T-helper 22 cell (primary cell): ENCODE measurements around the gene POLR3GL.

ENCODE experiments used
- DNase-seq: peaks from one replicate; pipeline ENCODE4 v3.0.0-alpha.2; 2020; ENCODE audit warnings: low read depth

The POLR3GL gene

GRCh38 chr1:145949219-145949618 is 15.3 kb upstream of the POLR3GL start:
- DNase-seq, result no peak

DNA sequence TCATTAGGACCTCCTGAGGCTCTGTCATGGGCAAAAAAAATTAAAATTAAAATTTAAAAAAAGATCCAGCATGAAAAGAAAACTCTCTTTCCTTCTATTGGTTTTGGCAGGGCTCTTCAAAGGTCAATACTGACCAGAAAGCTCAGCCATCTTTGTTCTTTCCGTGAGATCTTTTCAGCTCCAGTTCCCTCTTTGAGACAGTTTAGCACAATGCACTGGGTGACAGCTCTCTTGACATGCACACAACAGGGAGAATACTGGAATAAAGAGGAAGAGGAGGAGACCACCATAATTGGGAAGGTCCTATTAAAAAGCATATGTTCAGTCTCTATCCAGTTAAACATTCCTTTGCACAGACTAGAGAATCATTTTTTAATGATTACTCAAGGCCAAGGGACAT is 13.0 kb upstream of the POLR3GL start:
- DNase-seq, result no peak

DNA sequence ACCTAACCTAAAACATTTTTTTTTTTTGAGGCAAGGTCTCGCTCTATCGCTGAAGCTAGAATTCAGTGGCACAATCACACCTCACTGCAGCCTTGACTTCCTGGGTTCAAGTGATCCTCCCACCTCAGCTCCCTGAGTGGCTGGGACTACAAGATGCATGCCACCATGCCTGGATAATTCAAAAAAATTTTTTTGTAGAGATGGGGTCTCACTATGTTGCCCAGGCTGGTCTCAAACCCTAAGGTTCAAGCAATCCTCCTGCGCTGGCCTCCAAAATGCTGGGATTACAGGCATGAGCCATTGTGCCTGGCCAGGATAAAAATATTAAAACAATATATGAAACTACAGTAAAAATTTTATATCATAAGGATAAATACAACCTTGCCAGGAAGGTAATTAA is 11.6 kb upstream of the POLR3GL start:
- no peak for DNase-seq

DNA sequence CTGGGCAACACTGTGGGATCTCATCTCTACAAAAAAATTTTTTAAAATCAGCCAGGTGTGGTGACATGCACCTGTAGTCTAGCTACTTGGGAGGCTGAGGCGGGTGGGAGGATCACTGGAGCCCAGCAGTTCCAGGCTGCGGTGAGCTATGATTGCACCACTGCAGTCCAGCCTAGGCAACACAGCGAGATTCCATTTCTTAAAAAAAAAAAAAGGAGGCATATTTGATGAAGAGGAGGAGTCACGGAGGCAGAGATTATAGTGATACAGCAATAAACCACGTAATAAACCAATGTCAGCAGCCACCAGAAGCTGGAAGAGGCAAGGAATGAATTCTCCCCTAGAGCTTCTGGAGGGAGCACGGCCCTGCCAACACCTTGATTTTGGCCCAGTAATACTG is 10.6 kb upstream of the POLR3GL start:
- no peak for DNase-seq

DNA sequence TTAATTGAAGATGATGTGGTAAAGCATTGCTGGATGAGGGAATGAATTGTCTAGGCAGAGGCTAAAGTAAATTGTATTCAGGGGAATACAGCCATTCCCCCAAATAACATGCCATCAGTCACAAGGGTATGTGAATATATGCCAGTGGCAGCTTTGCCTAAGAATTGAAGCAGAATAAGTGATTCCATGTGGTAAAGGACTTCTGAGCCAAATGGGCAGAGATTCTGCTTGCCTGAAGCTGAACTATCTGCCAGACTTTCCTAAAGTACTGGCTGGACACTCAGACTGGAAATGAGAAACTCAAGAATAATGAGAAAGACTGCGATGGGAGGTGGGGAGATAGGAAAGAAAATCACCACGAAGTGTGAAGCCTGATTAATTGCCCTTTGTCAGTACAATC is 9.1 kb upstream of the POLR3GL start:
- DNase-seq, result no peak

- no peak for DNase-seq
These were observed 8.1 kb upstream of the POLR3GL start for GRCh38 chr1:145956361-145956760.

GRCh38 chr1:145956781-145957442 is 7.6 kb upstream of the POLR3GL start:
- DNase-seq, result no peak

- peak; percentile 93 for DNase-seq
These were observed 6.8 kb upstream of the POLR3GL start, which contains the start of gene LIX1L for GRCh38 chr1:145957443-145958319. Gene LIX1L (minus strand): TSS chr1:145958017. CDS start chr1:145957927, 90 bp downstream.

DNA sequence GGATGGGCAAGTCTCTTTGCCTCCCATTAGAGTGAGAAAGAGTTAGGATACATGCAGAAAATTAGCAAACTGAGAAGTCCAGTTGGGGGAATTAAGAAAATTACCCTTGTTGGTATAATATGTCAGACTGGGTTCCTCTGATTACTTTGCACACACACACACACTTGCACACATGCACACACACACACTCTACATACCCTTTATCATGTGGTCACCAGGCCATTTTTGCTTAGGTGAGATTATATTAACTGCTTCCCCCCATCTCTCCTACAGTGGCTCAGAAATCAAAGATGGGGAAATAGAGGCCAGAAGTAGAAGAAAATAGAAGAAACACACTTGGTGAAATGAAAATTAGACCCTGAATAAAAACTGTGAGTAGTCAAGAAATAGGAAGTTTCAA is 5.8 kb upstream of the POLR3GL start:
- DNase-seq, result no peak

- no peak for DNase-seq
These were observed 5.2 kb upstream of the POLR3GL start for GRCh38 chr1:145959333-145959732.

- no peak for DNase-seq
These were observed 4.5 kb upstream of the POLR3GL start for GRCh38 chr1:145959957-145960467.

DNA sequence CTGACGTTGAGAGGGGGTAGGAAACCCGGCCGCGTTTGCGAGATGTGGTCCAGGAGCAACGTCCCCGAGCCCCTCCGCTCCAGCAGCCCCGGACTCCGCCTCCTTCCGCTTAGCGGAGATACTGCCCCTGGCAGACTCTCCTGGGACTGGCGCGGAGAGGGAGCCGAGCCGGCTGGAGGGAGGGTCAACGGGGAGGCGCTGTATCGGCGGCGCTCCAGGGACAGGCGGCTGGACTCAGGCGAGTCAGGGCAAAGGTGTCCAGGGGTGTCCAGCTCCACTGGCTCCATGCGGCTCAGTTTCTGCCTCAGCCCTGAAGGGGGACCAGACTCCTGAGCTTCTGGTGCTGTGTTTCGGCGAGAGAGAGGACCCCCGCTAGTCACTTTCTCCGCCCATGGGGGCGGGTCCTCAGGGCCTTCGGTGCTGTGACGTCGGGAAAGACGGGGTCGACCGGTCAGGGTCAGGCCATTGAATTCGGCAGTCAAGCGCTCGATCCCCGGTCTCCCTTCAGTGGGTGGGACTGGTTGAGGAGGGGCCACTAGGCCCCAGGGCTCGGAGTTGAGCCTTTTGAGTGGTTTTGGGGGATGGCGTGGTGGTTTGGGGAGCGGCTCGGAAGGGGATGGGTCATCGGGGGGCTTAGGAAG is 3.9 kb upstream of the POLR3GL start:
- peak; percentile 56 for DNase-seq

DNA sequence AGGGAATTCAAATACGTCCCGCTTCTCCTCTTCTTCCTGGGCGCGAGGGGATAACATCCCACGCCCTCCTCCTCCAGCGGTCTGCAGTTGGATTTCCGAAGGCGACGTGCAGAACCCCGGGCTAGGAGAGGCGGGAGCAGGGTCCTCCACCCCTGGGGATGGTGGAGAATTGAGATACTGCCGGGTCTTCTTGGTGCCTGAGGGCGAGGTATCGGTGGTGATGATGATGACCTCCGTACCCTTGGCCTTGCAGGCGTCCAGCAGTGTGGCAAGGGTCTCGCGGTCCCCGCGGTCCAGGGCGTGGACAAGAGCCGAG is 3.4 kb upstream of the POLR3GL start:
- no peak for DNase-seq

- DNase-seq, result no peak
These were observed 2.9 kb upstream of the POLR3GL start for GRCh38 chr1:145961425-145962156.

DNA sequence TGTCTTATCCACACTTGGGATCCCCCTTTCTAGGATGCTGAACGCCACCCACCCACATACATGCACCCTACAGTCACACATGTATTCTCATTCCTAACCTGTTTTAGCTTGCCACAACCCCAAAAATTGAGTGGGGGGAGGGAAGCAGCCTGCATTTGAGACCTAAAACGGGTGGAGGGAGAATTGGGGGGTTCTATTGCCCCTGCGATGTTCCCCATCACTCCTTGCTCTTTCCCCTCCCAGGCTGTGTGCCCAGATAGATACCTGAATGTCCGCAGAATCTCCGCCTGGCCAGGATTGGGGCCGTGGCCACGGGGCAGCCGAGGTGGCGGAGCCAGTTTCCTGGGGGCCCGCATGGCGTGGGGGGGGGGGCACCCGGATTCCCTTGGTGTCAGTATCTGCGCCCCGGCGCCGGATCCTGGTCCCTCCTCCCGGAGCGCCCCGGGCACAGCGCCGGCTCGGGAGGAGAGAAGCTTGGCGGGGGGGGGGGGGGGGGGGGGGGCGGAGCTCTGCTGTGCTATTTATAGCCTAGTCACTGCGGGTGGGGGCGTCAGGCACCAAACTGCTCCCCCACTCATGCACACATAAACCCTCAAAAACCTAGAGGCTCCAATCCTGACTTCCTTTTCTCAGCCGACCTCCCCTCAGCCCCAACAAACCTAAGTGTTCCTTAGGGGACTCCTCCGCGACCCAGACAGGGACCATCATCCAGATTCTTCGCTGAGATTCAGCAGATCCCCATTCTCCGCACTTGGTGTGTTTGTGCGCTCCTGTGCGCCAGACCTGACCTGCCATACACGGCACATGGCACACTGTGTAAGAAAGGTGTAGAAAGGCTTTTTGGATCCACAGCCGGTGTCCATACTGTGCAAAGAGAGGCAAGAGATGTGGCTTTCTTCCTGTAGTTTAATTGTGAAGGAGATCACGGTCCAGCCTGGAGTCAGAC is 2.1 kb upstream of the POLR3GL start:
- peak; percentile 29 for DNase-seq

DNA sequence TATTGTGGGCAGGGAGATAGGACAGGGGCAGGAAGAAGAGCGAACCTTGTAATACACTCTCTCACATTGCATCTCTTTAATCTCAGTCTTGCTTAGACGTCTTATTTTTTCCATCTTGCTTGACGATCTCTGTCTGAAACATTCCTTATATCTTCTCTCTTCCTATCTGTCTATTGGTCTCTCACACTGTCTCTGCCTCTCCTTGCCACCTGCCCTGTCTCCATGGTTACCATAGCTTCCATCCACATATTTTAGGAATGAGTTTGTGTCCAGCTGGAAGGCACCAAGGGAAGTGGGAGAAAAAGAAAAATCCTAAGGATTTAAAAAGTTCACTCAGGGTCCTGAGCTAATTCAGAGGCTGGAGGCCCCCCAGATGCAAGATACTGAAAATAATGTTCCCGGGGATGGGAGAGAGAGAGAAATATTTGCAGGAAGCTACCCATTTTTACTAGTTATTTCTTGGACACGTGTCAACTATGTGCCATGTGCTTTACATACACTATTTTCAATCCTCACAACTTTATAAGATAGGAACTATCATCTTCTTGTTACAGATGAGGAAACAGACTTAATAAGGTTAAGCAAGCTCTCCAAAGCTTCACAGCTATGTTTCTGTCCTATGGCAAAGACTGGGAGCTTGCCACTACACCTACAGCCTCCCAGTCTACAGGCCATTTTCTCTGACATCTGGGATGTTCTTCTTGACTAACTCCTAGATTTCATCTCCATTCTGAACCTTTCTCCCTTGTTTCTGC is 1.0 kb upstream of the POLR3GL start:
- DNase-seq, result no peak

GRCh38 chr1:145965119-145965744 is 742 bp downstream of the POLR3GL start:
- DNase-seq, result no peak

DNA sequence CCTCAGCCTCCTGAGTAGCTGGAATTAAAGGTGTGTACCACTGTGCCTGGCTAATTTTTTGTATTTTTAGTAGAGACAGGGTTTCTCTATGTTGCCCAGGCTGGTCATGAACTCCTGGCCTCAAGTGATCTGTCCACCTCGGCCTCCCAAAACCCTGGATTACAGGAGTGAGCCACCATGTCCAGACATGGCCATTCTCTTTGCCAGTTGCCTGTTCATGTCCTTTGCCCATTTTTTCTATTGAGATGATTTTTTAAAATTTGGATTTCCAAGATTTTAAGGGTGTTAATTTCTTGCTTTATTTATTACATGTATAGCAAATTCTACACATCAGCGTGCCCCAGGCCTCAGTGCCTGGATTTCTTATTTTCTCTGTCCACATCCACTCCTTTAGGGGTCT is 2.8 kb downstream of the POLR3GL start:
- no peak for DNase-seq

DNA sequence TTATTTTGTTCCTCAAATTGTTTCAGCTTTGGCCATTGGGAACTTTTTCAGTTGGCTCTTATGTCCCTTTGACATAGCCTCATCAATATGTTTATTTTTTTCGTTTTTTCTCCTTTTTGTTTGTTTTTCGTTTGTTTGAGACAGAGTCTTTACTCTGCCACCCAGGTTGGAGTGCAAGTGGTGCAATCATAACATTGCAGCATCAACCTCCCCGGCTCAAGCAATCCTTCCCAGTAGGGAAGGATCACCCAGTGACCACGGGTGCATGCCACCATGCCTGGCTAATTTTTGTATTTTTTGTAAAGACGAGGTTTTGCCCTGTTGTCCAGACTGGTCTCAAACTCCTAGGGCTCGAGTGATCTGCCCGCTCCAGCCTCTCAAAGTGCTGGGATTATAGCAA is 8.1 kb downstream of the POLR3GL start:
- no peak for DNase-seq

- no peak for DNase-seq
These were observed 10.2 kb downstream of the POLR3GL start for GRCh38 chr1:145974721-145975120.
